Tibial nerve (tissue), 4 donors: ENCODE measurements around the gene SNX8.

Source experiments
- EP300 ChIP-seq, 2 donors: sonication (generic); formaldehyde crosslinking; IDR thresholded peaks; one replicate each; pipeline ENCODE4 v1.6.1; 2017; ENCODE audit warnings: antibody characterized with exemption in 2 of 2, mild to moderate bottlenecking in 1 of 2
- TF ChIP-seq, protein P1 (sequence below), 5 experiments: fragments of 200-600 bp in 3 of 5; fragments of 450-650 bp in 2 of 5; sonication (generic) in 3 of 5; IDR thresholded peaks; one replicate each; pipeline ENCODE4 v1.5.1; 2016 to 2019; ENCODE audit warnings: antibody characterized with exemption in 5 of 5, mild to moderate bottlenecking in 3 of 5, moderate library complexity in 2 of 5

DNA sequence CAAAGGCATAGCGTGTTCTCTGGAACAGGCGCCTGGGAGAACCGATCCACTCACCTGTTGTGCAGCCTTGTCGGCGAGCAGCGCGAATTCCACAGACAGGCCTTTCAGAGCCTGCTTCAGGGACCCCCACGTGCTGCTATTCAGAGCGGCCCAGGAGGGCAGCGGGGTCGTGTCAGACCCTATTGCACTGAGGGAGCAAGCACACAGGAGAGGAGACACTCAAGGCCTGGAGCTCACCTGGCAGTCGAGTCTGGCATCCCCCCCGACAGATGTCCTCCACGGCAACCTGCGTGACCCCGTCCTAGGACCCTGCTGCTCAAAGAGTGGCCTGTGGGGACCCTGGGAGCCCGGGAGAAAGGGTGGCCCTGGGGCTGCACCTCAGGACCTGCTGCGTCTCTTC is 51.1 kb downstream of the SNX8 start:
- TF ChIP-seq, protein P1, sequence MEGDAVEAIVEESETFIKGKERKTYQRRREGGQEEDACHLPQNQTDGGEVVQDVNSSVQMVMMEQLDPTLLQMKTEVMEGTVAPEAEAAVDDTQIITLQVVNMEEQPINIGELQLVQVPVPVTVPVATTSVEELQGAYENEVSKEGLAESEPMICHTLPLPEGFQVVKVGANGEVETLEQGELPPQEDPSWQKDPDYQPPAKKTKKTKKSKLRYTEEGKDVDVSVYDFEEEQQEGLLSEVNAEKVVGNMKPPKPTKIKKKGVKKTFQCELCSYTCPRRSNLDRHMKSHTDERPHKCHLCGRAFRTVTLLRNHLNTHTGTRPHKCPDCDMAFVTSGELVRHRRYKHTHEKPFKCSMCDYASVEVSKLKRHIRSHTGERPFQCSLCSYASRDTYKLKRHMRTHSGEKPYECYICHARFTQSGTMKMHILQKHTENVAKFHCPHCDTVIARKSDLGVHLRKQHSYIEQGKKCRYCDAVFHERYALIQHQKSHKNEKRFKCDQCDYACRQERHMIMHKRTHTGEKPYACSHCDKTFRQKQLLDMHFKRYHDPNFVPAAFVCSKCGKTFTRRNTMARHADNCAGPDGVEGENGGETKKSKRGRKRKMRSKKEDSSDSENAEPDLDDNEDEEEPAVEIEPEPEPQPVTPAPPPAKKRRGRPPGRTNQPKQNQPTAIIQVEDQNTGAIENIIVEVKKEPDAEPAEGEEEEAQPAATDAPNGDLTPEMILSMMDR (IDR thresholded peaks at IDR 0.05) = no peak
- TF ChIP-seq EP300 (IDR thresholded peaks at IDR 0.05) = no peak
